ENCODE measurements around the gene ACAD9.
"Not testable (repeated sequence)": the region's sequence is repeated elsewhere in the genome, so short reads cannot be mapped to it uniquely, and the experiment has no call there.

Gene ACAD9

GRCh38 chr3:128872282-128872681 is 7.1 kb upstream of the ACAD9 start:
- no peaks in the 10 kb centered on the region for H3K27me3 Mint-ChIP-seq

GRCh38 chr3:128872744-128873143 is 6.7 kb upstream of the ACAD9 start:
- H3K4me3 Mint-ChIP-seq, result no peak overlapping the region
- H3K27ac Mint-ChIP-seq, result no peak overlapping the region
- no peaks in the 10 kb centered on the region for H3K4me1 Mint-ChIP-seq
- H3K27me3 Mint-ChIP-seq, result no peaks in the 10 kb centered on the region
- DNase-seq (ENCODE audit: low spot score in 2 of 2), result no peak
- ATAC-seq (ENCODE audit: low read depth), result no peak
- H3K9me3 Mint-ChIP-seq, result no peaks in the 10 kb centered on the region
- peaks cover 2% of the 10 kb centered on the region for H3K36me3 Mint-ChIP-seq

More at GRCh38 chr3:128872282-128872681, 7.1 kb upstream of the ACAD9 start:
- no peak for ATAC-seq (ENCODE audit: low read depth)
- no peak for DNase-seq (ENCODE audit: low spot score in 2 of 2)
- Mint-ChIP-seq H3K4me1 (no peaks in the 10 kb centered on the region), H3K27ac (no peak overlapping the region), H3K36me3 (peaks cover 2% of the 10 kb centered on the region), H3K9me3 (no peaks in the 10 kb centered on the region), H3K4me3 (no peak overlapping the region)

GRCh38 chr3:128873244-128874022 is 6.0 kb upstream of the ACAD9 start:
- DNase-seq (ENCODE audit: low spot score in 2 of 2) (no peak), ATAC-seq (ENCODE audit: low read depth) (no peak)
- H3K9me3 Mint-ChIP-seq, result no peaks in the 10 kb centered on the region
- H3K27me3 Mint-ChIP-seq, result no peaks in the 10 kb centered on the region
- H3K4me3 Mint-ChIP-seq, result no peak overlapping the region
- peaks cover 2% of the 10 kb centered on the region for H3K36me3 Mint-ChIP-seq
- no peak overlapping the region for H3K27ac Mint-ChIP-seq
- no peaks in the 10 kb centered on the region for H3K4me1 Mint-ChIP-seq

GRCh38 chr3:128874481-128875180 is 4.8 kb upstream of the ACAD9 start:
- H3K4me1 Mint-ChIP-seq, result peaks cover 6% of the 10 kb centered on the region
- DNase-seq (ENCODE audit: low spot score in 2 of 2), result no peak
- H3K27me3 Mint-ChIP-seq, result no peaks in the 10 kb centered on the region
- ATAC-seq (ENCODE audit: low read depth), result no peak
- H3K27ac Mint-ChIP-seq, result no peak overlapping the region
- no peak overlapping the region for H3K4me3 Mint-ChIP-seq
- H3K36me3 Mint-ChIP-seq, result peaks cover 2% of the 10 kb centered on the region
- H3K9me3 Mint-ChIP-seq, result no peaks in the 10 kb centered on the region

GRCh38 chr3:128875556-128876120 is 3.8 kb upstream of the ACAD9 start:
- no peak for ATAC-seq (ENCODE audit: low read depth)
- no peak overlapping the region for H3K27ac Mint-ChIP-seq
- peaks cover 9% of the 10 kb centered on the region for H3K4me1 Mint-ChIP-seq
- H3K4me3 Mint-ChIP-seq, result no peak overlapping the region
- H3K9me3 Mint-ChIP-seq, result no peaks in the 10 kb centered on the region
- peak in 1 of 2 donors; percentile 16 for DNase-seq (ENCODE audit: low spot score in 2 of 2)
- no peaks in the 10 kb centered on the region for H3K36me3 Mint-ChIP-seq
- H3K27me3 Mint-ChIP-seq, result no peaks in the 10 kb centered on the region

GRCh38 chr3:128878011-128878457 is 1.4 kb upstream of the ACAD9 start:
- Mint-ChIP-seq H3K4me1 (peaks cover 23% of the 10 kb centered on the region), H3K27ac (peak overlapping the region; percentile 91), H3K36me3 (peaks cover 4% of the 10 kb centered on the region), H3K9me3 (no peaks in the 10 kb centered on the region), H3K27me3 (no peaks in the 10 kb centered on the region), H3K4me3 (no peak overlapping the region)
- no peak for ATAC-seq (ENCODE audit: low read depth)
- DNase-seq (ENCODE audit: low spot score in 2 of 2), result no peak

- Mint-ChIP-seq H3K4me1 (peaks cover 23% of the 10 kb centered on the region), H3K4me3 (peak overlapping the region; percentile 84), H3K27me3 (no peaks in the 10 kb centered on the region), H3K27ac (peak overlapping the region; percentile 91), H3K36me3 (peaks cover 4% of the 10 kb centered on the region), H3K9me3 (no peaks in the 10 kb centered on the region)
- DNase-seq (ENCODE audit: low spot score in 2 of 2) (peak in 1 of 2 donors; percentile 17), ATAC-seq (ENCODE audit: low read depth) (peak; percentile 14)
Measured at GRCh38 chr3:128878556-128879124, 780 bp upstream of the ACAD9 start.

- no peaks in the 10 kb centered on the region for H3K27me3 Mint-ChIP-seq
- peak overlapping the region; percentile 84 for H3K4me3 Mint-ChIP-seq
- ATAC-seq (ENCODE audit: low read depth), result no peak
- DNase-seq (ENCODE audit: low spot score in 2 of 2), result peak in 1 of 2 donors; percentile 17
- H3K36me3 Mint-ChIP-seq, result peaks cover 11% of the 10 kb centered on the region
- H3K9me3 Mint-ChIP-seq, result no peaks in the 10 kb centered on the region
- peak overlapping the region; percentile 91 for H3K27ac Mint-ChIP-seq
- peaks cover 28% of the 10 kb centered on the region for H3K4me1 Mint-ChIP-seq
Measured at GRCh38 chr3:128879991-128880390, 571 bp downstream of the ACAD9 start.

GRCh38 chr3:128880455-128880854 is 1.0 kb downstream of the ACAD9 start:
- not testable (repeated sequence) for ATAC-seq (ENCODE audit: low read depth); DNase-seq (ENCODE audit: low spot score in 2 of 2); H3K9me3 Mint-ChIP-seq; H3K27me3 Mint-ChIP-seq
- H3K4me3 Mint-ChIP-seq, result peak overlapping the region; percentile 84
- peaks cover 28% of the 10 kb centered on the region for H3K4me1 Mint-ChIP-seq
- peaks cover 12% of the 10 kb centered on the region for H3K36me3 Mint-ChIP-seq
- peak overlapping the region; percentile 91 for H3K27ac Mint-ChIP-seq

- Mint-ChIP-seq H3K27ac (peak overlapping the region; percentile 91), H3K4me1 (peaks cover 28% of the 10 kb centered on the region)
- no peak for ATAC-seq (ENCODE audit: low read depth)
Measured at GRCh38 chr3:128881576-128881975, 2.2 kb downstream of the ACAD9 start.

GRCh38 chr3:128882719-128883118 is 3.3 kb downstream of the ACAD9 start:
- peaks cover 28% of the 10 kb centered on the region for H3K4me1 Mint-ChIP-seq
- DNase-seq (ENCODE audit: low spot score in 2 of 2), result no peak
- no peaks in the 10 kb centered on the region for H3K27me3 Mint-ChIP-seq
- H3K4me3 Mint-ChIP-seq, result no peak overlapping the region
- H3K36me3 Mint-ChIP-seq, result peaks cover 12% of the 10 kb centered on the region
- H3K27ac Mint-ChIP-seq, result no peak overlapping the region
- H3K9me3 Mint-ChIP-seq, result no peaks in the 10 kb centered on the region
- ATAC-seq (ENCODE audit: low read depth), result no peak

More at GRCh38 chr3:128881576-128881975, 2.2 kb downstream of the ACAD9 start:
- no peaks in the 10 kb centered on the region for H3K9me3 Mint-ChIP-seq
- H3K27me3 Mint-ChIP-seq, result no peaks in the 10 kb centered on the region
- DNase-seq (ENCODE audit: low spot score in 2 of 2), result no peak
- peak overlapping the region; percentile 18 for H3K4me3 Mint-ChIP-seq
- H3K36me3 Mint-ChIP-seq, result peaks cover 12% of the 10 kb centered on the region

- H3K36me3 Mint-ChIP-seq, result peaks cover 12% of the 10 kb centered on the region
- no peak for ATAC-seq (ENCODE audit: low read depth)
- H3K27ac Mint-ChIP-seq, result no peak overlapping the region
- H3K9me3 Mint-ChIP-seq, result no peaks in the 10 kb centered on the region
- no peak for DNase-seq (ENCODE audit: low spot score in 2 of 2)
- H3K27me3 Mint-ChIP-seq, result no peaks in the 10 kb centered on the region
- no peak overlapping the region for H3K4me3 Mint-ChIP-seq
- peaks cover 21% of the 10 kb centered on the region for H3K4me1 Mint-ChIP-seq
Measured at GRCh38 chr3:128884992-128885391, 5.6 kb downstream of the ACAD9 start.

GRCh38 chr3:128889139-128889894 is 9.9 kb downstream of the ACAD9 start:
- no peak for DNase-seq (ENCODE audit: low spot score in 2 of 2)
- Mint-ChIP-seq H3K4me1 (no peaks in the 10 kb centered on the region), H3K27ac (no peak overlapping the region), H3K27me3 (no peaks in the 10 kb centered on the region), H3K36me3 (peaks cover 8% of the 10 kb centered on the region), H3K9me3 (no peaks in the 10 kb centered on the region), H3K4me3 (no peak overlapping the region)
- ATAC-seq (ENCODE audit: low read depth), result no peak

All from memory B cell (primary cell).